Cardiac muscle cell (in vitro differentiated cells and primary cell): ENCODE data around the gene GRK3. TPM values are rescaled to one million over a fixed set of nuclear protein-coding genes. Genes with fewer than 3 reads are reported as not detected.

Experiments
- DNase-seq, 2 donors: peaks; one replicate each; pipeline versions ENCODE4 v3.0.0 to v3.0.0-alpha.2; 2010 to 2017; ENCODE audit warnings: low read depth in 1 of 2, low spot score in 1 of 2
- H3K27ac ChIP-seq: fragments of 200-600 bp; sonication (generic); 2 replicates; pipeline ENCODE4 v1.5.1; 2016
- H3K27me3 ChIP-seq: fragments of 200-600 bp; sonication (generic); 2 replicates; pipeline ENCODE4 v1.6.0; 2016; ENCODE audit warnings: control low read depth
- H3K36me3 ChIP-seq: fragments of 200-600 bp; sonication (generic); 2 replicates; pipeline ENCODE4 v1.5.1; 2016; ENCODE audit warnings: control low read depth
- H3K4me1 ChIP-seq: fragments of 200-600 bp; sonication (generic); 2 replicates; pipeline ENCODE4 v1.8.1; 2017; ENCODE audit warnings: low read depth, mild to moderate bottlenecking, mixed run types
- H3K4me3 ChIP-seq: fragments of 200-600 bp; sonication (generic); 2 replicates; pipeline ENCODE4 v1.5.1; 2016; ENCODE audit warnings: mild to moderate bottlenecking
- H3K9me3 ChIP-seq: fragments of 200-600 bp; sonication (generic); 2 replicates; pipeline ENCODE4 v1.5.1; 2017; ENCODE audit warnings: low read depth, mild to moderate bottlenecking, control low read depth
- CTCF ChIP-seq: IDR thresholded peaks from 2 replicates; pipeline ENCODE4 v1.5.1; 2012; ENCODE audit warnings: low read depth, mild to moderate bottlenecking, low read length
- polyA plus RNA-seq: library from polyadenylated mRNA; unstranded; fragments of >200 nt; fragmentation: Nextera tagmentation; extraction: Ambion mirVana; gene quantifications from 2 replicates; pipeline ENCODE4 v1.2.1, GENCODE V29; 2016
- total RNA-seq: library from RNA; depleted of rRNA; stranded (reverse); fragments of >200 nt; gene quantifications from 2 replicates; pipeline ENCODE4 v1.2.3, GENCODE V29; 2016

GRK3 gene
- total and polyA plus RNA-seq, 2 experiments from 2014 or later: 5.7 to 10.5 TPM

- H3K27me3 ChIP-seq: no peaks in the 10 kb centered on the region
- TF ChIP-seq CTCF: no peak
- no peak overlapping the region for H3K27ac ChIP-seq
- H3K4me1 ChIP-seq: peaks cover 6% of the 10 kb centered on the region
- H3K9me3 ChIP-seq: no peaks in the 10 kb centered on the region
- no peaks in the 10 kb centered on the region for H3K36me3 ChIP-seq
- H3K4me3 ChIP-seq: no peak overlapping the region
- no peak for DNase-seq
Measured at GRCh38 chr22:25645964-25646363, 81.5 kb downstream of the GRK3 start.

DNA sequence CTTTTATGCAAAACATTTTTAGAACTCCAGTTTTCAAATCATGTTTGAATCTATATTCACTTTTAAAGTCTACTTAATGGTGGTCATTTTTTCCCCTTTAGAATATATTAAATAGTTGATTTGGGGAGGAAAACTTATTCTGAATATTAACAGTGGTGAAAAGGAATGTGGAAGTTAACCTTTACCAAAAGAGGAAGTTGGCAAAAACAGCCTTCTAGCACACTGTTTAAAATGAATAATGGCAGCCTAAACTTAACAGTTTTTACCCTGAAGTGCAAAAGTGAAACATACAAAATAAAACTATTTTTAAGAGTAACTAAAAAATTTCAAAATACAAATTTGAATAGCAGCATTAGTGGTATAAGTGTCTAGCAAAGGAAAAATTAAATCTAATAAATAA is 86.4 kb downstream of the GRK3 start:
- Histone ChIP-seq H3K36me3 (no peaks in the 10 kb centered on the region), H3K4me1 (peaks cover 6% of the 10 kb centered on the region), H3K27ac (no peak overlapping the region), H3K9me3 (no peaks in the 10 kb centered on the region), H3K4me3 (no peak overlapping the region), H3K27me3 (no peaks in the 10 kb centered on the region)
- DNase-seq: no peak
- TF ChIP-seq CTCF: no peak

- H3K36me3 ChIP-seq: no peaks in the 10 kb centered on the region
- H3K4me3 ChIP-seq: no peak overlapping the region
- H3K27me3 ChIP-seq: no peaks in the 10 kb centered on the region
- no peak for DNase-seq
- H3K4me1 ChIP-seq: peaks cover 6% of the 10 kb centered on the region
- no peak for TF ChIP-seq CTCF
- no peak overlapping the region for H3K27ac ChIP-seq
- H3K9me3 ChIP-seq: no peaks in the 10 kb centered on the region
Measured at GRCh38 chr22:25651332-25652085, 87.0 kb downstream of the GRK3 start.

DNA sequence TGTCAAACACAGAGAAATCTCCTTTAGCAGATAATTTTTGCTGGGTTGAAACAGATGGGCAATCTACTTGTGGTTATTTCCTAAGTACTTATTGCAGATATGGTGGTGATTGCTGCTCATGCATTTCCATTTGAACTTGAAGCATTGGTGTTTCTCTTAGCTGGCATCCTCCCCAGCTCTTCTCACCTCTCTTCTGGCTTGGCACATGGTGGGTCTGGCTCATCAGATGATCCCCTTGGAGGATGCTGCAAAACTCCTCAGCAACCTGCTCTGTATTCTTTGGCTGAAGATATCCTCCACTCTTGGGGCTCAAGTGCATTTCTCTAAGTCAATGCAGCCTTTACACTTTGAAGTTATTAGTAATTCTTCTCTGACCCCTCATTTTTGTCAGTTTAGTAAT is 90.2 kb downstream of the GRK3 start:
- H3K4me1 ChIP-seq: peaks cover 6% of the 10 kb centered on the region
- TF ChIP-seq CTCF: no peak
- DNase-seq: no peak
- H3K27me3 ChIP-seq: no peaks in the 10 kb centered on the region
- no peak overlapping the region for H3K4me3 ChIP-seq
- no peak overlapping the region for H3K27ac ChIP-seq
- H3K9me3 ChIP-seq: no peaks in the 10 kb centered on the region
- no peaks in the 10 kb centered on the region for H3K36me3 ChIP-seq

DNA sequence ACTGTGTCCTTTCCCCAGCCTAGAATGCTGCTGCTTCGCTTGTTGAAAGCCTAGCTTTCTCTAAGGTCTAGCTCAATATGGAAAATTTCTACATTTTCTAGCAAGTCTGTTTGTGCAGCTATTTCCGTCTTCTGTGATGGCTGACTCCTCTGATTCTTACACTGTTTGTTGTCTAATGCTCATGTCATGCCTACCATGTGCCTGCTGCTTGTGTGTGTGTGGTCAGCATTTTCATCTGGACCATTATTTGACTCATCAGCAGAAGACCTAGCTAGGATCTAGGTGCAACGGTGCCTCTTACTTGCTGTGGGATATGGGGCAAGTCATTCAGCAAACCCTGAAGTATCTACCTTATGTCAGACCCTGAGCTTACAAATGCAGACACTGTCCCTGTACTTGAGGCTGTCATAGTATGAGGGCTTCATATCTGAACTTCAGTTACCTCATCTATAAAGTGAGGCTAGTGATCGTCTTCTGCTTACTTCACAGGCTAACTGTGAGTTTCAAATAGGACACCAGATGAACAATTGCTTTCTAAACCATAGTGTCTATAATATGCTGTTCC is 91.0 kb downstream of the GRK3 start:
- no peak overlapping the region for H3K4me3 ChIP-seq
- no peak for TF ChIP-seq CTCF

More for the DNA sequence above, 91.0 kb downstream of the GRK3 start:
- Histone ChIP-seq H3K27me3 (no peaks in the 10 kb centered on the region), H3K9me3 (no peaks in the 10 kb centered on the region), H3K36me3 (no peaks in the 10 kb centered on the region), H3K4me1 (peaks cover 6% of the 10 kb centered on the region), H3K27ac (no peak overlapping the region)
- no peak for DNase-seq
